ENCODE results near the gene TXNRD2.

- TF ChIP-seq, protein P1, sequence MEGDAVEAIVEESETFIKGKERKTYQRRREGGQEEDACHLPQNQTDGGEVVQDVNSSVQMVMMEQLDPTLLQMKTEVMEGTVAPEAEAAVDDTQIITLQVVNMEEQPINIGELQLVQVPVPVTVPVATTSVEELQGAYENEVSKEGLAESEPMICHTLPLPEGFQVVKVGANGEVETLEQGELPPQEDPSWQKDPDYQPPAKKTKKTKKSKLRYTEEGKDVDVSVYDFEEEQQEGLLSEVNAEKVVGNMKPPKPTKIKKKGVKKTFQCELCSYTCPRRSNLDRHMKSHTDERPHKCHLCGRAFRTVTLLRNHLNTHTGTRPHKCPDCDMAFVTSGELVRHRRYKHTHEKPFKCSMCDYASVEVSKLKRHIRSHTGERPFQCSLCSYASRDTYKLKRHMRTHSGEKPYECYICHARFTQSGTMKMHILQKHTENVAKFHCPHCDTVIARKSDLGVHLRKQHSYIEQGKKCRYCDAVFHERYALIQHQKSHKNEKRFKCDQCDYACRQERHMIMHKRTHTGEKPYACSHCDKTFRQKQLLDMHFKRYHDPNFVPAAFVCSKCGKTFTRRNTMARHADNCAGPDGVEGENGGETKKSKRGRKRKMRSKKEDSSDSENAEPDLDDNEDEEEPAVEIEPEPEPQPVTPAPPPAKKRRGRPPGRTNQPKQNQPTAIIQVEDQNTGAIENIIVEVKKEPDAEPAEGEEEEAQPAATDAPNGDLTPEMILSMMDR (IDR thresholded peaks at IDR 0.05; ENCODE audit: low read depth, low read length) = no peak
- TF ChIP-seq EZH2phosphoT487 (IDR thresholded peaks at IDR 0.05; ENCODE audit: low read depth) = no peak
These were observed 28.2 kb downstream of the TXNRD2 start for GRCh38 chr22:19913337-19913936.
